GM19193 (cell line): ENCODE measurements around the gene CRISP3.

Source experiments
- POLR2A ChIP-seq: IDR thresholded peaks from 4 replicates; pipeline ENCODE4 v1.6.1; 2011; ENCODE audit not compliant: insufficient read depth, insufficient read length; ENCODE audit errors: extremely low read depth

The CRISP3 gene, protein sequence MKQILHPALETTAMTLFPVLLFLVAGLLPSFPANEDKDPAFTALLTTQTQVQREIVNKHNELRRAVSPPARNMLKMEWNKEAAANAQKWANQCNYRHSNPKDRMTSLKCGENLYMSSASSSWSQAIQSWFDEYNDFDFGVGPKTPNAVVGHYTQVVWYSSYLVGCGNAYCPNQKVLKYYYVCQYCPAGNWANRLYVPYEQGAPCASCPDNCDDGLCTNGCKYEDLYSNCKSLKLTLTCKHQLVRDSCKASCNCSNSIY

DNA sequence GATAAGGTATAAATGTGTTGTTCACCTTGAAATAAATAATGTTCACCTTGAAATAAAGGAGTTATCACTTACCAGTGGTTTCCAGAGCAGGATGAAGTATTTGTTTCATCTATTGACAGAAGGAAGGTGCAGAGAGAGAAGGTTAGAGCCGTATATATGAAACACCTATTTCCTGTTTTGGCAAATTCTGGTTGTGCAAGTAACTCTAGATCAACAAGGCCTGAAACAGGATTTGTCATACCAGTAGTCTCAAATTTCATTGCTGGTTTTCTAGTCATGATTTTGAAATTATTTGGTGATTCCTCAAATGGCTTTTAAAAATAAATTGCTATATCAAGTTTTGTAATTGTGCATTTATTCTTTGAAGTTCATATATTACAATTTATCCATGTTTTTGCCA lies at the start of gene CRISP3:
TSS of gene CRISP3 (minus strand) at position 130 of the 400 bp plus-strand sequence. CDS start at position 109, 21 bp downstream.
- no peak for TF ChIP-seq POLR2A

DNA sequence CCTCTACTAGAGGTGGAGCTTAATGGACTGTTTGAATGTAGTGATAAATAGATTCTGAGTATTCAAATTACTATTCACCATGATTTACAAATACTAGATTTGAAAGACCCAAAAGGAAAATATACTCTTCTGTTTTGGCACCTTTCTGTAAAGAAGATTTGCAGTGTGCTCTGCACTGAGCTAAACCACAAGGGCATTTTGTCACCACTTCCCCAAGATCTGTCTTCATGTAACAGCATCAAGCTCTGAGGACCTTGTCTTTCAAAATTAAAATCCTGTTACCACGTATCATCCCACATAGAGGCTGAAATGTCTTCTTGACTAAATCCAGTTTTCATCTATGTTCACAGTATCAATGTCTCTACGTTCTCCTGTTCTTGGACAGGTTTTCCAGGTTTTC lies 46.2 kb upstream of the CRISP3 start:
- no peak for TF ChIP-seq POLR2A

DNA sequence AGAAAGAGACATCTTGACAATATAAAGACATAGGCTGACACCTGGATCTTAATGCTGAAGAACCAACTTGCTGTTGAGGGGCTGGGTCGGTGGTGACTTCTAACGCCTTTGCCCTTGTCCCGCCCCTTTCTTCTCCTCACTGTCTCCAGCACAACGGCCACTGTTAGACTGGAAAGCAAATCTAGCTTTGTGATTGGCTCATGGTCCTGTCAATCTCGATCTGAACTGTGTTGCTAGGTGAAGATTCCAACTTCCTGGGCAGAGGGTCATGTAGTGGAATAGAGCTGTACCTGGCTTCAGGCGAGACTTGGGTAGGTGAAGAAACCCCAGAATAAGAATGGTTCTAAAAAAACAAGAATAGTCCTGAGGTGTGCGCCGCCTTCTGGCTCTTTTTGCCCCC lies 43.0 kb upstream of the CRISP3 start, which contains the start of gene PGK2:
TSS of gene PGK2 (minus strand) at position 110 of the 400 bp plus-strand sequence. CDS start at position 12, 98 bp downstream.
- no peak for TF ChIP-seq POLR2A

DNA sequence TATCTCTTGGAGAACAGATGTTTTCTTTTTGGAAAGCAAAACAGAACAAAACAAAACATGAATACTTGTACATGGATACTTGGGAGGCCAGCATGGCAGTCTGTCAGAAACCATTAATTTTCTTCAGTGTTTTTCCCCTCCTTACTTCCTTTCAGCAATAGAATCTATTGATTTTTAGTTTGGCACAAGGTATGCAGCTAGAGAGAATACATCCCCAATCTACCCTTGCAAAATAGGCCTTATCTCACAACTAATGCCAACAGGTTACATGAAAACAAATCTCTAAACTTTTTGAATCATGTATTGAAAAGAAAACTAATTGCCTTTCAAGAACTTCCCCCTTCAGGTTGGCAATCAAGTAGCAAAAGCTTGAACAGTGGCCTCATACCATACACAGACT lies 40.1 kb upstream of the CRISP3 start:
- no peak for TF ChIP-seq POLR2A

DNA sequence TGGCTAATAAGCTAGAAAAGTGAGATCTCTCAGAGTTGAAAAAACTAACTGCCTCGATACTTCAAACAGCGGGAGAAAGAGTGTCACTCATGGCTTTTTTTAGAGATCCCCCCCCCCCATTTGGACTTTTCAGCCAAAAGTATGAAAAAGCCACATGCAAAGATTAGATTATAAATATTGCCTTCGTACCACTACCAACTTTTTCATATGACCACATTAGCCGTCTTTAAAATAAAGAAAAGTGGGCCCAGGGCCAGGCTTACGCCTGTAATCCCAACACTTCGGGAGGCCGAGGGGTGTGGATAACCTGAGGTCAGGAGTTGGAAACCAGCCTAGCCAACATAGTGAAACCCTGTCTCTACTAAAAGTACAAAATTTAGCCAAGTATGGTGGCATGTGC lies 38.5 kb upstream of the CRISP3 start:
- TF ChIP-seq POLR2A: no peak

DNA sequence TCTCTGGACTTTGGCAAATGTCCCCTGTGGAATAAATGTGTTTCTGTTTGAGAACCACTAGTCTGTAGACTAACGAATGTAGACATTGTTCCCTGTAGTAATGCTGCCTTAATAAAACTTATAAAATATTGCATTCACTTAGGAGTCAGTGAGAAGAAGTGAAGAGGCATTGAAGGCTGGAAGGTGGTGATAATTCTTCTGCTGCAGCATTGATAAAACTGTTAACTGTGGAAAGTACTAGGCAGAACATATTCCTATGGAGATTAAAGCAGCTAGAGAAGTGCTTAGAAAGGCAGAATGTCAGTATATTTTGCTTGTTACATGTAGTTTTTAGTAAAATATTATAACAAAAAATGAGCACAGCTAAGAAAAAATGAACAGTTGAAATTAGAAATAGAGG lies 38.1 kb upstream of the CRISP3 start:
- TF ChIP-seq POLR2A: no peak

DNA sequence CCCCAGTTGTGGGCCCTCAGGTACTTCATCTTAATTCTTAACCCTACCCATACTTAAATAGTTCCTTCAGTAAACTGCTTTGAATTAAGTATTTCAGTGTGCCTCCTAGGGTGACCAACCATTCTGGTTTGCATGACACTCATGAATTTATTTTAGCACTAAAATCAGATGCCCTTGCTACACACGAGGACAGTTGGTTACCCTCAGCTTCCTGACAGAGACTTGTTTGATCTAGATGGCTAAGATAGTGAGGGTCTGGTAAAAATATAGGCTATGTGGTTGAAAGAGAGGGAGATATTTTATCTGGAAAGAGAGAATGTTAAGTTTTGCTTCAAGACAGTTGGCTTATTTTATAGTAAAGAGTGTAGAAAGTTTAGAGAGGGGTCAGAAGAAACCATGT lies 32.3 kb upstream of the CRISP3 start:
- no peak for TF ChIP-seq POLR2A

DNA sequence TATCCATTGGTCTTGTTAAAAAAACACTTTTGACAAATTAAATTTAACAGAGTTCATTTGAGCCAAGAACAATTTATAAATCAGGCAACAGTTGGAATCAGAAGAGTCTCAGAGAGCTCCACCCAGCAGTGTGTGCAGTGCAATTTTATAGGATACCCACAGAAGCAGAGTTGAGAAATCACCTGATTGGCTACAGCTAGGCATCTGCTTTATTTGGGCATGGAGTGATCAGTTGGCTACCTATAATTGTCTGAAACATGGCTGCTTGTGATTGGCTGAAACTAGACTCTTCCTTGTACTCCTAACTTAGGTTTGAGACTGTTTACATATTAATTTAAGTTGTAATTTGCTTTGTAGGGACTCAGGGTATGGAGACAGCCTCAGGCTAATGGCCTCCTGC lies 30.9 kb upstream of the CRISP3 start:
- no peak for TF ChIP-seq POLR2A

DNA sequence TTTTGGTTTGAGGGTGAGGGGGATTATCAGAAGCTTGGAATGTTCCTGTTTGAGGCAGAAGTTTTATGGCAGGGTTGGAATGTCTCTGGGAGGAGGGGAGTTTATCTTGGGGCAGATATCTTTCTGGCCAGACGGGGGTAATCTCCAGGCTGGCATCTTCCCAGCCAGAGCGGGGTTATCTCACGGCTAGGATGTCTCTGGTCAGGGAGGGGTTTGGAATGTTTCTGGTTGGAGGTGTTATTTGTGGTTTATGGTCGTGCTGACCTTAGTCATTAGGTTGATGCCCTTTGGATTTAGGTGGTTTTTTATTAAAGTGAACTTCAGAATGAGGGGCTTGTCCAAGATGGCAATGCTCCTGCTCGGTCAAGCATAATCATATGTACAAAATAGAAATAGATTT lies 28.1 kb upstream of the CRISP3 start:
- TF ChIP-seq POLR2A: no peak

DNA sequence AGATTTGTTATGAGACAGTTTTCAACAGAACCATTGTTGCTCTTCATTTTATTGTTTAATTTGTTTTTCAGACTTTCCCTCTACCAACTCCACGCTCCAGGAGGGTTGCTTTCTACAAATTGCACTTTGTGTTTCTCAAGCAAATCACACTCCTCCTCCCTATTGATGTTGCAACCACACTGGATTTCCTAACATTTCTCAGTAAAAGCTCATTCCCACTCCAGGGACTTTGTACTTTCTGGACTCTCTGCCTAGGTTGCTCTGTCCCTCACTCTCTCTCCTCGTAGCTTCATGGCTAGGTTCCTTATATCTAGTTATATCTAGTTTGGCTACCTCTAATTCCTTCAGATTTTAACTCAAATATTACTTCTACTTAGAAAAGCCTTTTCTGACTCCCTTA lies 22.6 kb upstream of the CRISP3 start:
- TF ChIP-seq POLR2A: no peak

DNA sequence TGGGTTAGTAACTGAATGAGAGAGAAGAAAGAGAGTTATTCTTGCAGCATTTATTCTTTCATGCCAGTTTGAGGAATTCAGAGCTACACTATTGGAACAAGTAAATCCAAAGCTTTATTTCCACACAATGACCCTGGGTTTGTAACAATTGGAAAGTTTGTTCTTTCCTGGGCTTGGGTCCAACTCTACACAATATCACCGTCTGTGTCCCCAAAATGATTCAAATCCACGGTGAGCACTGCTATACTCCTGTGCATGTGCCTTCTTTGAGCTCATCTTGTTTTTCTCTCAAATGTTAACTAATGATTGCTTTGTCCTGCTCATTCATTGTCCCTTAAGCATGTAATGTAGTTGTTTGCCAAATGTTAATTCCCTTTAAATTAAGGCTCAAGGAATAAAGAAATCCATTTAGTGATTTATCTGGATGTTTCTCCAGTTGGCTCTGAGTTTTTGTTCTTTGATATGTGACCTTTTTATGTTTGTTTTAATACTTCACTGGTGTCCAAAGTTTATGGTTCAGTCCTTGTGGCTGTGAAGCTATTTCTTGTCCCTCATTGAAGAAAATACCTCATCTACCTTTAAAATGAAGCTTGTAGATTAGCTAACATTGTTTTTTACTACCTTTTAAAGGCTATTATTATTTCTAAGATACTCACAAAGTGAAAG lies 20.5 kb upstream of the CRISP3 start:
- no peak for TF ChIP-seq POLR2A

DNA sequence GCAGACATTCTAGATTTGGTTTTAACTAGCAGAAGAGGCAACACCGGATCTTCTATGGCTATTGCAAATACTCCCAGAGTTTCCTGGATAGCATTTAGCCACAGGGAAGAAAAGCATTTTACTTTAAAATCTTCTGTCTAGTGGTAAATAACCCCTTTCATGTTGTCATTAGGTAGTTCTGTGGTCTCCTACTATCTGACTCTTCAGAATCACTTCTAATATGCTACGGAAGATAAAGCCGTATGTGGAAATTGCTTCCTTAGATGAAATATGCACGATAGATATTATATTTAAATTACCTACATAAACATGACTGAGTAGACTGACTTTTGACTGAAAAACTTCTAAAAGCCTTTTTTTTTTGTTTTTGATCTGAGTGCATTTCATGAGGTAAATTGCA lies 759 bp downstream of the CRISP3 start:
- TF ChIP-seq POLR2A: no peak

DNA sequence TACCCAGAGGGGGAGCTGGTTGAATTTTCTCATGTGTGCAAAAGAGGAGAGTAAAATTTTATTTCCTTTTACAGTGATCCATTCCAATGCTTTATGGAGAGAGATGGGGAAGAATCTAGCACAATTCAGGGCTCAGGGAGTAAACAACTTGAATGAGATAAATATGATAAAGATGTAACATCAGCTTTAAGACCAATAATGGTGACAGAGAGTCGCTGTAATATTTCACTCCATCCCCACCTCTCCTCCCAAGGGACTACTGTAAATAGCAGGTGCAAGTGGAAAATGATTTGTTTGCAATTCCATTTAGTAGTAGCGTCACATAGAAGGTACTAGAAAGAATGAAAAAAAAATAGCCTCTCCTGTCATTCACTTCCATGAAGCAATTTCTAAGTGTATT lies 4.8 kb downstream of the CRISP3 start:
- TF ChIP-seq POLR2A: no peak

DNA sequence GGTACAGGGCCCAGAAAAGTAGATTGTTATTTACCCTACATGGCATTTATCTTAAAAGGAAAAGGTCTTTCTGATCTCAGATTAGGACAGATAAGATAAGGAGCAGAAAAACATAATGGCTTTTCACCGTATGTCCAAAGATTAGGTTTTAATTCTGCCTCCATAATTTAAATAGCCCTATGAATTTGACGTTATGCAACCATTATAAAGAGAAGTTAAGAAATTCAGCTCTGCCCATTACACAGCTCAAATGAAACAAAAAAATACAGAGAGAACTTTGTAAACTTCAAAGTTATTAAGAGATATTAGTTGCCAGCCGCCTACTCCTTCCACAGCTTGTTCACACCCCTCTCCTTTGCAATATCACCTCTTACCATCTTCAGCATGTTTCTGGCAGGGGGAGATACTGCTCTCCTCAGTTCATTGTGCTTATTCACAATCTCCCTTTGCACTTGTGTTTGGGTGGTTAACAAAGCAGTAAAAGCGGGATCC lies 8.1 kb downstream of the CRISP3 start:
- TF ChIP-seq POLR2A: no peak

DNA sequence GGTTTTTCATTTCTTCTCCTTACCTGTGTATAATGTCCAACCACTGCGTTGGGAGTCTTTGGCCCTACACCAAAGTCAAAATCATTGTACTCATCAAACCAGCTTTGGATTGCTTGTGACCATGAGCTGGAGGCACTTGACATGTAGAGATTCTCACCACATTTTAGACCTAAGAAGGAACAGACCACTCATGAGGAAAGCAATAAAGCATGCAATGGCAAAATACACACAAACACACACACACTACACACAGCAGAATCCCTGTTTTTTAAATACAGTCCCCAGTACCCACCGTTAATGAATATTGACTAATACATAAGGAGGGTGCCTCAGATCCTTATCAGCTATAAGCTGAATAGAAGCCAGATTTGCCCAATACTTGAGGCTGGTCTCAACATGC lies 10.5 kb downstream of the CRISP3 start:
- TF ChIP-seq POLR2A: no peak

DNA sequence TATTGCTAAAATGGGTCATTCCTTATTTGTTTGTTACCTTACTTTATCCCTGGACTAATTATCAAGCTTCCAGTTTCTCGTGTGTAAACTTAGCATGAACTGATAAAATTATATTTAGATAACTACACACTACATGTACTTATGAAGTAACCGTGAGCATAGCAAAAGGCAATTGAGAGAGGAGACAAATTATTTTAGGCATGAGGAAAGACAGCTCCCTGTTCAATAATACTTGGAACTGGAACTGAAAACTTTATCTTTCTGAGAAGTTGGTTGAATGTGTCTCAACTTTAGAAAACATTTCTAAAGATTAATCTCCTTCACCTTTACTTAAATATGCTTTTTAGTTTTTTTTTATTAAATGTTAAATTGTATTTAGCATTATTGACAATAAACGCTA lies 11.4 kb downstream of the CRISP3 start:
- no peak for TF ChIP-seq POLR2A
